GM12878 (cell line): ENCODE data around the gene CCDC85B. TPM values are rescaled to one million over a fixed set of nuclear protein-coding genes. Genes with fewer than 3 reads are reported as not detected.

Experiments used
- ATAC-seq: fragments of 200-7000 bp; cut with Tn5 transposase; 3 replicates; pipeline ENCODE4 v1.9.1; 2020; ENCODE audit warnings: mild to moderate bottlenecking, moderate library complexity
- BruUV-seq: library from RNA; stranded (reverse); fragments of 400-500 nt; replicated peaks from 2 replicates; lab custom pipeline; 2021; lab: Mats Ljungman, UMichigan
- CTCF ChIA-PET: fragments of 300-600 bp; sonication (Branson Sonifier 250); formaldehyde crosslinking; extraction: SDS; loops from one replicate; lab custom pipeline; 2021; ENCODE audit warnings: inconsistent platforms; lab: Yijun Ruan, JAX
- POLR2A ChIA-PET: fragments of 350-600 bp; formaldehyde crosslinking; extraction: SDS; loops from one replicate; lab custom pipeline; 2021; ENCODE audit warnings: inconsistent platforms; lab: Charles Lee
- RAD21 ChIA-PET: fragments of 300-600 bp; sonication (Branson Sonifier 250); formaldehyde crosslinking; loops from one replicate; lab custom pipeline; 2023; ENCODE audit warnings: antibody characterized with exemption; ENCODE audit not compliant: unreplicated experiment; lab: Charles Lee
- SMC1A ChIA-PET: fragments of 300-600 bp; sonication (Branson Sonifier 250); formaldehyde crosslinking; loops from one replicate; lab custom pipeline; 2023; ENCODE audit not compliant: unreplicated experiment, uncharacterized antibody; lab: Charles Lee
- DNase-seq: peaks from one replicate; pipeline ENCODE4 v3.0.0-alpha.2; 2011; ENCODE audit warnings: low read depth, low spot score
- FAIRE-seq: peaks from 3 replicates; lab custom pipeline; 2011; peaks lifted over from hg19 to GRCh38; lab: Jason Lieb, UNC
- H2AFZ ChIP-seq: 2 replicates; pipeline ENCODE4 v1.6.0; 2011; ENCODE audit warnings: low read depth, low read length, control low read depth; ENCODE audit not compliant: control insufficient read depth
- H3K27ac ChIP-seq: 2 replicates; pipeline ENCODE4 v1.5.1; 2011; ENCODE audit warnings: control low read depth; ENCODE audit not compliant: control insufficient read depth, insufficient read depth
- H3K27me3 ChIP-seq, 2 experiments: replicated peaks in 1 of 2; 2 replicates each; pipeline versions ENCODE4 v1.6.0 to v1.6.1; 2011; ENCODE audit warnings: low read length in 1 of 2; ENCODE audit not compliant: control insufficient read depth in 2 of 2, insufficient read depth in 2 of 2
- H3K36me3 ChIP-seq, 2 experiments: 2 replicates each; pipeline ENCODE4 v1.5.1; 2011; ENCODE audit warnings: low read length in 1 of 2; ENCODE audit not compliant: control insufficient read depth in 2 of 2, insufficient read depth in 2 of 2
- H3K4me1 ChIP-seq: 2 replicates; pipeline ENCODE4 v1.6.1; 2011; ENCODE audit warnings: mild to moderate bottlenecking, low read length, moderate library complexity, mixed read lengths; ENCODE audit not compliant: control insufficient read depth, insufficient read depth
- H3K4me2 ChIP-seq: 2 replicates; pipeline ENCODE4 v1.6.0; 2011; ENCODE audit warnings: control low read depth; ENCODE audit not compliant: control insufficient read depth, insufficient read depth
- H3K4me3 ChIP-seq: fragments of 200-600 bp; sonication (generic); 2 replicates; pipeline ENCODE4 v1.5.1; 2016
- H3K79me2 ChIP-seq: 2 replicates; pipeline ENCODE4 v1.6.0; 2011; ENCODE audit warnings: low read length; ENCODE audit not compliant: control insufficient read depth, insufficient read depth
- H3K9ac ChIP-seq: 2 replicates; pipeline ENCODE4 v1.8.0; 2011; ENCODE audit warnings: low read length, control low read depth, mixed read lengths; ENCODE audit not compliant: control insufficient read depth, insufficient read depth
- H3K9me3 ChIP-seq: replicated peaks from 3 replicates; pipeline ENCODE4 v1.5.1; 2011; ENCODE audit warnings: mild to moderate bottlenecking, low read length; ENCODE audit not compliant: control insufficient read depth, insufficient read depth
- H4K20me1 ChIP-seq: 2 replicates; pipeline ENCODE4 v1.6.0; 2011; ENCODE audit not compliant: control insufficient read depth, insufficient read depth
- BMI1 ChIP-seq: fragments of 450-650 bp; IDR thresholded peaks from 2 replicates; pipeline ENCODE4 v1.6.1; 2016; ENCODE audit warnings: mild to moderate bottlenecking, moderate library complexity, borderline replicate concordance
- CEBPB ChIP-seq, 2 experiments: fragments of 150-350 bp in 1 of 2; IDR thresholded peaks; 2 replicates each; pipeline ENCODE4 v1.6.1; 2012 to 2014; ENCODE audit warnings: low read depth in 2 of 2, low read length in 2 of 2, borderline replicate concordance in 1 of 2, inconsistent platforms in 1 of 2
- EP300 ChIP-seq, 2 experiments: fragments of 150-350 bp in 1 of 2; IDR thresholded peaks; 2 replicates each; pipeline ENCODE4 v1.6.1; 2011 to 2012; ENCODE audit warnings: low read depth in 2 of 2, low read length in 2 of 2, borderline replicate concordance in 1 of 2, improper control_type of control experiment in 1 of 2, inconsistent platforms in 1 of 2; ENCODE audit not compliant: control insufficient read depth in 1 of 2
- HDAC6 ChIP-seq: fragments of 200-600 bp; sonication (generic); IDR thresholded peaks from one replicate; pipeline ENCODE4 v1.8.0; 2017; ENCODE audit warnings: antibody characterized with exemption; ENCODE audit not compliant: unreplicated experiment
- IKZF2 ChIP-seq, 2 experiments: fragments of 450-650 bp; IDR thresholded peaks; 2 replicates each; pipeline ENCODE4 v1.6.1; 2017; ENCODE audit warnings: mild to moderate bottlenecking in 2 of 2, moderate library complexity in 2 of 2
- KDM1A ChIP-seq: fragments of 200-600 bp; sonication (generic); IDR thresholded peaks from 2 replicates; pipeline ENCODE4 v1.6.1; 2016; ENCODE audit warnings: borderline replicate concordance
- MXI1 ChIP-seq: fragments of 150-350 bp; IDR thresholded peaks from 2 replicates; pipeline ENCODE4 v1.6.1; 2011; ENCODE audit warnings: low read depth, mild to moderate bottlenecking, inconsistent platforms, low read length, improper control_type of control experiment
- NBN ChIP-seq: fragments of 450-650 bp; IDR thresholded peaks from 2 replicates; pipeline ENCODE4 v1.6.1; 2016
- NFYB ChIP-seq: IDR thresholded peaks from 2 replicates; pipeline ENCODE4 v1.6.1; 2011; ENCODE audit warnings: low read depth, mild to moderate bottlenecking, low read length, improper control_type of control experiment, moderate library complexity; ENCODE audit not compliant: insufficient read depth
- POLR2AphosphoS5 ChIP-seq: IDR thresholded peaks from 2 replicates; pipeline ENCODE4 v1.6.1; 2011; ENCODE audit warnings: mild to moderate bottlenecking, low read length, inconsistent platforms
- RAD21 ChIP-seq: IDR thresholded peaks from 2 replicates; pipeline ENCODE4 v1.6.1; 2011; ENCODE audit warnings: mild to moderate bottlenecking, low read depth, low read length, moderate library complexity; ENCODE audit not compliant: insufficient read depth
- RBBP5 ChIP-seq: fragments of 200-600 bp; sonication (generic); conservative IDR thresholded peaks from 2 replicates; pipeline ENCODE4 v1.6.1; 2016
- RFX5 ChIP-seq: IDR thresholded peaks from 2 replicates; pipeline ENCODE4 v1.6.1; 2011; ENCODE audit warnings: low read depth, low read length, improper control_type of control experiment
- TBL1XR1 ChIP-seq: IDR thresholded peaks from 2 replicates; pipeline ENCODE4 v1.6.1; 2012; ENCODE audit warnings: low read depth, low read length, improper control_type of control experiment
- YY1 ChIP-seq: IDR thresholded peaks from 2 replicates; pipeline ENCODE4 v1.6.1; 2011; ENCODE audit warnings: low read depth, mild to moderate bottlenecking, low read length
- ZNF622 ChIP-seq: fragments of 450-650 bp; IDR thresholded peaks from 2 replicates; pipeline ENCODE4 v1.6.1; 2017; ENCODE audit warnings: mild to moderate bottlenecking, inconsistent platforms
- WGBS: methylation state at CpG from one replicate; pipeline ENCODE4 v1.1.6; 2016; ENCODE audit warnings: low lambda C conversion rate; ENCODE audit not compliant: insufficient replicate concordance, insufficient coverage; ENCODE audit errors: missing lambda C conversion rate; 5-methylcytosine and 5-hydroxymethylcytosine counted together
- in situ Hi-C: fragments of 300-500 bp; cut with MboI; formaldehyde crosslinking; loops from 9 replicates; pipeline ENCODE4 v1.14.3; 2018; ENCODE audit warnings: mixed read lengths
- intact Hi-C: fragments of 100-400 bp; cut with micrococcal nuclease; formaldehyde crosslinking; loops from one replicate; pipeline ENCODE4 v1.14.2; 2022; ENCODE audit not compliant: unreplicated experiment
- polyA plus RNA-seq, 11 experiments: library from polyadenylated mRNA; depleted of rRNA in 4 of 11; unstranded in 6 of 11; stranded (reverse) in 5 of 11; fragments of >200 nt; fragmentation: Nextera tagmentation in 4 of 11; fragmentation: Illumina TruSeq in 1 of 11; extraction: Ambion mirVana in 4 of 11; extraction: Trizol in 1 of 11; gene quantifications; 1 replicate in 1 of 11; 2 replicates in 10 of 11; pipeline versions ENCODE4 v1.2.1 to v1.2.3, GENCODE V29; 2011 to 2016; ENCODE audit warnings: inconsistent platforms in 2 of 11, missing spikeins in 2 of 11, low read depth in 1 of 11
- total RNA-seq, 4 experiments: library from RNA; depleted of rRNA in 3 of 4; stranded (reverse); fragments of >200 nt in 3 of 4; fragmentation: Illumina TruSeq in 1 of 4; extraction: Trizol in 1 of 4; gene quantifications; 2 replicates each; pipeline versions ENCODE4 v1.2.1 to v1.2.3, GENCODE V29; 2013 to 2021
- TF ChIP-seq, protein P1 (sequence below): fragments of 450-650 bp; formaldehyde crosslinking; IDR thresholded peaks from 2 replicates; pipeline ENCODE4 v1.4.0; 2022; ENCODE audit warnings: mild to moderate bottlenecking, moderate library complexity
- TF ChIP-seq, protein P2 (sequence below): fragments of 150-350 bp; IDR thresholded peaks from 2 replicates; pipeline ENCODE4 v1.6.1; 2014; ENCODE audit warnings: mild to moderate bottlenecking, low read depth, low read length

The CCDC85B gene
- total and polyA plus RNA-seq, 10 of the 15 experiments (the other 5 are each of a cell fraction or from before 2014, with no cell fraction given) = 0.32 to 114 (median 49.5) TPM

DNA sequence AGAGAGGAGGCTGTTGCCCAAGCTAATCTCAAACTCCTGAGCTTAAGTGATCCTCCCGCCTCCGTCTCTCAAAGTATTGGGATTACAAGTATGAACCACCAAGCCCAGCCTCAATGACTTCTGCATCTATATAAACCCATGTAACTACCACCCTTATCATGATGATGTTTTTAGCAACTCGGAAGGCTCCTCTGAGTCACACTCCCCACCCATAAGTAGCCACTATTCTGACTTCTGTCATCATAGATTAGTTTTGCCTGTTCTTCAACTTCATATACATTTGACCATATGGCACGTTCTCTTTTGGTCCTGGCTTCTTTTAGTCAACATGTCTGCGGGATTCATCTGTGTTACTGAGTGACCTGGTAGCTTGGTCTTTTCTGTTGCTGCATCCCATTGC lies 16.1 kb downstream of the CCDC85B start (continued):
- TF ChIP-seq, protein P1, sequence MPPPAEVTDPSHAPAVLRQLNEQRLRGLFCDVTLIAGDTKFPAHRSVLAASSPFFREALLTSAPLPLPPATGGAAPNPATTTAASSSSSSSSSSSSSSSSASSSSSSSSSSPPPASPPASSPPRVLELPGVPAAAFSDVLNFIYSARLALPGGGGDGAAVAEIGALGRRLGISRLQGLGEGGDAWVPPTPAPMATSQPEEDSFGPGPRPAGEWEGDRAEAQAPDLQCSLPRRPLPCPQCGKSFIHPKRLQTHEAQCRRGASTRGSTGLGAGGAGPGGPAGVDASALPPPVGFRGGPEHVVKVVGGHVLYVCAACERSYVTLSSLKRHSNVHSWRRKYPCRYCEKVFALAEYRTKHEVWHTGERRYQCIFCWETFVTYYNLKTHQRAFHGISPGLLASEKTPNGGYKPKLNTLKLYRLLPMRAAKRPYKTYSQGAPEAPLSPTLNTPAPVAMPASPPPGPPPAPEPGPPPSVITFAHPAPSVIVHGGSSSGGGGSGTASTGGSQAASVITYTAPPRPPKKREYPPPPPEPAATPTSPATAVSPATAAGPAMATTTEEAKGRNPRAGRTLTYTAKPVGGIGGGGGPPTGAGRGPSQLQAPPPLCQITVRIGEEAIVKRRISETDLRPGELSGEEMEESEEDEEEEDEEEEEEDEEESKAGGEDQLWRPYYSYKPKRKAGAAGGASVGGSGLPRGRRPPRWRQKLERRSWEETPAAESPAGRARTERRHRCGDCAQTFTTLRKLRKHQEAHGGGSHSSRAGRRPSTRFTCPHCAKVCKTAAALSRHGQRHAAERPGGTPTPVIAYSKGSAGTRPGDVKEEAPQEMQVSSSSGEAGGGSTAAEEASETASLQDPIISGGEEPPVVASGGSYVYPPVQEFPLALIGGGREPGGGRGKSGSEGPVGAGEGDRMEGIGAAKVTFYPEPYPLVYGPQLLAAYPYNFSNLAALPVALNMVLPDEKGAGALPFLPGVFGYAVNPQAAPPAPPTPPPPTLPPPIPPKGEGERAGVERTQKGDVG = no peak
- TF ChIP-seq YY1 (no peak), BMI1 (no peak), ZNF622 (no peak), RBBP5 (no peak)
- TF ChIP-seq, all 136 proteins: peak for 0

DNA sequence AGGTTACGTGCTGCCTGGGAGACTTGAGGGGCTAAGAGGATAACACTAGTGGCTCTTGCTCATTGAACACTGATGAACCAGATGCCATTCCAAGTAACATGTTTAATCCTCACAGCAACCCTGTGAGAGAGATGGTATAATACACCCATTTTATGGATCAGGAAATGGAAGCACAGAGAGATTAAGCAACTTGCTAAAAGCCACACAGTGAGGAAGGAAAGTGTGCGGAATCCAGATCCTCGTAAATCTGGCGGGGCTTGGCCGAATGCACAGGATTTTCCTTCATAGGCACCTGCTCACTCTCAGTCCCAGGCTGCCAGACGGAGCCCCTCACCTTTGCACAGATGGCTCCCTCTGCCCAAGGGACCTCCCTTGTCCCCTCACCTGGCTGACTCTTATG lies 17.4 kb downstream of the CCDC85B start:
- intact Hi-C loops = no loop called here
- POLR2A ChIA-PET = no interaction called here
- TF ChIP-seq, protein P2, sequence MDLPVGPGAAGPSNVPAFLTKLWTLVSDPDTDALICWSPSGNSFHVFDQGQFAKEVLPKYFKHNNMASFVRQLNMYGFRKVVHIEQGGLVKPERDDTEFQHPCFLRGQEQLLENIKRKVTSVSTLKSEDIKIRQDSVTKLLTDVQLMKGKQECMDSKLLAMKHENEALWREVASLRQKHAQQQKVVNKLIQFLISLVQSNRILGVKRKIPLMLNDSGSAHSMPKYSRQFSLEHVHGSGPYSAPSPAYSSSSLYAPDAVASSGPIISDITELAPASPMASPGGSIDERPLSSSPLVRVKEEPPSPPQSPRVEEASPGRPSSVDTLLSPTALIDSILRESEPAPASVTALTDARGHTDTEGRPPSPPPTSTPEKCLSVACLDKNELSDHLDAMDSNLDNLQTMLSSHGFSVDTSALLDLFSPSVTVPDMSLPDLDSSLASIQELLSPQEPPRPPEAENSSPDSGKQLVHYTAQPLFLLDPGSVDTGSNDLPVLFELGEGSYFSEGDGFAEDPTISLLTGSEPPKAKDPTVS = no peak
- no peak for TF ChIP-seq IKZF2 (IDR thresholded peaks at IDR 0.05)
- no peak for TF ChIP-seq NBN
- TF ChIP-seq RFX5 = no peak
- no peak for TF ChIP-seq EP300 (IDR thresholded peaks at IDR 0.05; ENCODE audit: borderline replicate concordance in 1 of 2, control insufficient read depth in 1 of 2, low read depth in 2 of 2, low read length in 2 of 2)
- TF ChIP-seq RAD21 = no peak
- TF ChIP-seq TBL1XR1 = no peak
- TF ChIP-seq HDAC6 = no peak
- TF ChIP-seq CEBPB (IDR thresholded peaks at IDR 0.05; ENCODE audit: borderline replicate concordance in 1 of 2, low read depth in 2 of 2, low read length in 2 of 2) = no peak
- no peak for TF ChIP-seq KDM1A
- no peak for TF ChIP-seq NFYB
- TF ChIP-seq POLR2AphosphoS5 = no peak
- no peak for TF ChIP-seq MXI1

More for the DNA sequence above, 17.4 kb downstream of the CCDC85B start:
- Histone ChIP-seq H3K27ac (no peak overlapping the region), H3K4me1 (peaks cover 23% of the 10 kb centered on the region), H3K79me2 (no peaks in the 10 kb centered on the region), H3K9ac (no peak overlapping the region), H2AFZ (no peak overlapping the region), H3K36me3 (no peaks in the 10 kb centered on the region), H3K9me3 (no peaks in the 10 kb centered on the region), H3K4me2 (no peak overlapping the region), H3K27me3 (no peaks in the 10 kb centered on the region; a peak in 1 of 4 replicates), H4K20me1 (no peaks in the 10 kb centered on the region), H3K4me3 (no peak overlapping the region)
- no peak for DNase-seq
- SMC1A ChIA-PET = no interaction called here
- FAIRE-seq = no peak
- 85% methylated on average over 6 of the region's 6 CpGs for WGBS
- no peak for ATAC-seq
- RAD21 ChIA-PET = interaction anchor here (1.6 kb wide), 1 partner anchor 9 kb away, joined by 5 read pairs; no protein-coding TSS in a partner anchor
- in situ Hi-C loops = no loop called here
- no TSS peak for BruUV-seq
- CTCF ChIA-PET = interaction anchor here (6.5 kb wide), 1 partner anchor 20 kb away, joined by 89 read pairs; the partner anchor contains the start of genes CCDC85B and FIBP
